Liver (tissue), 3 donors: ENCODE measurements around the gene NDUFB2.

Experiments
- GABPA ChIP-seq, 2 donors: IDR thresholded peaks in 1 of 2; conservative IDR thresholded peaks in 1 of 2; 2 replicates each; pipeline ENCODE4 v1.6.1; 2016; ENCODE audit warnings: antibody characterized with exemption in 2 of 2, mild to moderate bottlenecking in 1 of 2, moderate library complexity in 1 of 2
- JUND ChIP-seq, 2 donors: IDR thresholded peaks; 2 replicates each; pipeline ENCODE4 v1.6.1; 2016; ENCODE audit warnings: antibody characterized with exemption in 2 of 2
- RAD21 ChIP-seq, 2 donors: IDR thresholded peaks; 2 replicates each; pipeline ENCODE4 v1.6.1; 2016; ENCODE audit warnings: antibody characterized with exemption in 2 of 2, mild to moderate bottlenecking in 2 of 2
- SP1 ChIP-seq: IDR thresholded peaks from 2 replicates; pipeline ENCODE4 v1.6.1; 2018; ENCODE audit warnings: antibody characterized with exemption, mild to moderate bottlenecking
- YY1 ChIP-seq: IDR thresholded peaks from 2 replicates; pipeline ENCODE4 v1.6.1; 2016; ENCODE audit warnings: antibody characterized with exemption, mild to moderate bottlenecking
- ZBTB33 ChIP-seq: IDR thresholded peaks from 2 replicates; pipeline ENCODE4 v1.6.1; 2016; ENCODE audit warnings: antibody characterized with exemption
- TF ChIP-seq, protein P1 (sequence below): fragments of 150-350 bp; IDR thresholded peaks from 2 replicates; pipeline ENCODE4 v1.5.1; 2017; ENCODE audit warnings: improper control_type of control experiment, low read depth, low read length; ENCODE audit not compliant: missing input control
- TF ChIP-seq, protein P2 (sequence below): IDR thresholded peaks from 2 replicates; pipeline ENCODE4 v1.6.1; 2016; ENCODE audit warnings: antibody characterized with exemption, mild to moderate bottlenecking
- TF ChIP-seq, protein P3 (sequence below): IDR thresholded peaks from 2 replicates; pipeline ENCODE4 v1.6.1; 2016; ENCODE audit warnings: antibody characterized with exemption
- donor health status: healthy.
- donor health status: healthy.

DNA sequence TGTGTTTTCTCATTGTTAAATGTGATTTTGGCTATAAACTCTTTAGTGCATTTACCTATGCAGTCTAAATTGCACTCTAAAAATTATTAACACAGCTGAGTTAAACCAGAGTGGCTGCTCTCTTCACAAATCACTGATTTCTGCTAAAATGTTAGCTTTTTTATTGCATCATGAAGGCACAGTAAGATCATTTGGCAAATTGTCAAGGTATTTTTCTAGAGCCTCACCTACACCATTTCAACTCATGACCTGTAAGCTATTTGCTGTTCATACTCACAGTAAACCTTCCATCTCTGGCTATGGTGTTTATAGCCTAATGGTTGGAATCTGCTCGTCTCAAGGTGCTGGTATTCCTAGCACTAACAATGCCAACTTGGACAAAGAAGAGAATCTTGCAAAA lies 25.7 kb downstream of the NDUFB2 start:
- TF ChIP-seq, protein P1, sequence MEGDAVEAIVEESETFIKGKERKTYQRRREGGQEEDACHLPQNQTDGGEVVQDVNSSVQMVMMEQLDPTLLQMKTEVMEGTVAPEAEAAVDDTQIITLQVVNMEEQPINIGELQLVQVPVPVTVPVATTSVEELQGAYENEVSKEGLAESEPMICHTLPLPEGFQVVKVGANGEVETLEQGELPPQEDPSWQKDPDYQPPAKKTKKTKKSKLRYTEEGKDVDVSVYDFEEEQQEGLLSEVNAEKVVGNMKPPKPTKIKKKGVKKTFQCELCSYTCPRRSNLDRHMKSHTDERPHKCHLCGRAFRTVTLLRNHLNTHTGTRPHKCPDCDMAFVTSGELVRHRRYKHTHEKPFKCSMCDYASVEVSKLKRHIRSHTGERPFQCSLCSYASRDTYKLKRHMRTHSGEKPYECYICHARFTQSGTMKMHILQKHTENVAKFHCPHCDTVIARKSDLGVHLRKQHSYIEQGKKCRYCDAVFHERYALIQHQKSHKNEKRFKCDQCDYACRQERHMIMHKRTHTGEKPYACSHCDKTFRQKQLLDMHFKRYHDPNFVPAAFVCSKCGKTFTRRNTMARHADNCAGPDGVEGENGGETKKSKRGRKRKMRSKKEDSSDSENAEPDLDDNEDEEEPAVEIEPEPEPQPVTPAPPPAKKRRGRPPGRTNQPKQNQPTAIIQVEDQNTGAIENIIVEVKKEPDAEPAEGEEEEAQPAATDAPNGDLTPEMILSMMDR = no peak
- TF ChIP-seq YY1 (peak; percentile 50), JUND (IDR thresholded peaks at IDR 0.05) (peak; percentile 9 to 20), SP1 (peak; percentile 20), GABPA (IDR thresholded peaks at IDR 0.05 in 1 of 2, conservative IDR thresholded peaks at IDR 0.05 in 1 of 2) (no peak), RAD21 (IDR thresholded peaks at IDR 0.05) (peak; percentile 4 to 11), ZBTB33 (no peak)
- TF ChIP-seq, protein P2, sequence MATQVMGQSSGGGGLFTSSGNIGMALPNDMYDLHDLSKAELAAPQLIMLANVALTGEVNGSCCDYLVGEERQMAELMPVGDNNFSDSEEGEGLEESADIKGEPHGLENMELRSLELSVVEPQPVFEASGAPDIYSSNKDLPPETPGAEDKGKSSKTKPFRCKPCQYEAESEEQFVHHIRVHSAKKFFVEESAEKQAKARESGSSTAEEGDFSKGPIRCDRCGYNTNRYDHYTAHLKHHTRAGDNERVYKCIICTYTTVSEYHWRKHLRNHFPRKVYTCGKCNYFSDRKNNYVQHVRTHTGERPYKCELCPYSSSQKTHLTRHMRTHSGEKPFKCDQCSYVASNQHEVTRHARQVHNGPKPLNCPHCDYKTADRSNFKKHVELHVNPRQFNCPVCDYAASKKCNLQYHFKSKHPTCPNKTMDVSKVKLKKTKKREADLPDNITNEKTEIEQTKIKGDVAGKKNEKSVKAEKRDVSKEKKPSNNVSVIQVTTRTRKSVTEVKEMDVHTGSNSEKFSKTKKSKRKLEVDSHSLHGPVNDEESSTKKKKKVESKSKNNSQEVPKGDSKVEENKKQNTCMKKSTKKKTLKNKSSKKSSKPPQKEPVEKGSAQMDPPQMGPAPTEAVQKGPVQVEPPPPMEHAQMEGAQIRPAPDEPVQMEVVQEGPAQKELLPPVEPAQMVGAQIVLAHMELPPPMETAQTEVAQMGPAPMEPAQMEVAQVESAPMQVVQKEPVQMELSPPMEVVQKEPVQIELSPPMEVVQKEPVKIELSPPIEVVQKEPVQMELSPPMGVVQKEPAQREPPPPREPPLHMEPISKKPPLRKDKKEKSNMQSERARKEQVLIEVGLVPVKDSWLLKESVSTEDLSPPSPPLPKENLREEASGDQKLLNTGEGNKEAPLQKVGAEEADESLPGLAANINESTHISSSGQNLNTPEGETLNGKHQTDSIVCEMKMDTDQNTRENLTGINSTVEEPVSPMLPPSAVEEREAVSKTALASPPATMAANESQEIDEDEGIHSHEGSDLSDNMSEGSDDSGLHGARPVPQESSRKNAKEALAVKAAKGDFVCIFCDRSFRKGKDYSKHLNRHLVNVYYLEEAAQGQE = no peak
- TF ChIP-seq, protein P3, sequence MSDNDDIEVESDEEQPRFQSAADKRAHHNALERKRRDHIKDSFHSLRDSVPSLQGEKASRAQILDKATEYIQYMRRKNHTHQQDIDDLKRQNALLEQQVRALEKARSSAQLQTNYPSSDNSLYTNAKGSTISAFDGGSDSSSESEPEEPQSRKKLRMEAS = no peak
